Measurements from ENCODE around the gene PNPLA2.

DNA sequence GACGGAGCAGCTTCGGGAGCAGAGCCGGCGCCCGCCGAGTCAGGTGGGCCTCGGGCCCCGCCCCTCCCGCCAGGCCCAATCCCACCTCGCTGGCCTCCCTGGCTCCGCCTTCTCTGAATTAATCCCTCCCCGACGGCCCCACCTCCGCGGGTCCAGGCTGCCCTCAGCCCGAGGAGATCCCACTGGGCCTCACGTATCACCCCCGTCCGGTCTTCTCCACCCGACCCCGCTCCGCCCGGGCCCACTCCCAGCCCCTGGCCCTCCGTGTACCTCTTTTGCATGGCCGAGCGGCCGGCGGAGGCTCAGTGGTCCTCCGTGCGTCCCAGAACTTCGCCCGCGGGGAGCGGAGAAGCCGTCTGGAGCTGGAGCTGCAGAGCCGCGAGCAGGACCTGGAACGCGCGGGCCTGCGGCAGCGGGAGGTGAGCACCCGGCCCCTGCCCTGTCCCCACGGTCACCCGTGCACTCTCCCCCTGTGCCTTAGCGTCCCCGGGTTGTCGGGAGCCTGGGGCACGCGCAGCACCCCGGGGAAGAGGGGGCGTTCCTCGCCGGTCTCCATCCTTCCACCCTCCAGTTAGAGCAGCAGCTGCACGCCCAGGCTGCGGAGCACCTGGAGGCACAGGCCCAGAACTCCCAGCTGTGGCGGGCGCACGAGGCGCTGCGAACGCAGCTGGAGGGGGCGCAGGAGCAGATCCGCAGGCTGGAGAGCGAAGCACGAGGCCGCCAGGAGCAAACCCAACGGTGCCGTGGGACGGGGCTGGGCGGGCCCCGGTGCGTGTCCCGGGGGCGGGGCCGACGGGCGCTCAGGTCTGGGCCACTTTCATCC lies 11.8 kb downstream of the PNPLA2 start:
- TF ChIP-seq, protein P1, sequence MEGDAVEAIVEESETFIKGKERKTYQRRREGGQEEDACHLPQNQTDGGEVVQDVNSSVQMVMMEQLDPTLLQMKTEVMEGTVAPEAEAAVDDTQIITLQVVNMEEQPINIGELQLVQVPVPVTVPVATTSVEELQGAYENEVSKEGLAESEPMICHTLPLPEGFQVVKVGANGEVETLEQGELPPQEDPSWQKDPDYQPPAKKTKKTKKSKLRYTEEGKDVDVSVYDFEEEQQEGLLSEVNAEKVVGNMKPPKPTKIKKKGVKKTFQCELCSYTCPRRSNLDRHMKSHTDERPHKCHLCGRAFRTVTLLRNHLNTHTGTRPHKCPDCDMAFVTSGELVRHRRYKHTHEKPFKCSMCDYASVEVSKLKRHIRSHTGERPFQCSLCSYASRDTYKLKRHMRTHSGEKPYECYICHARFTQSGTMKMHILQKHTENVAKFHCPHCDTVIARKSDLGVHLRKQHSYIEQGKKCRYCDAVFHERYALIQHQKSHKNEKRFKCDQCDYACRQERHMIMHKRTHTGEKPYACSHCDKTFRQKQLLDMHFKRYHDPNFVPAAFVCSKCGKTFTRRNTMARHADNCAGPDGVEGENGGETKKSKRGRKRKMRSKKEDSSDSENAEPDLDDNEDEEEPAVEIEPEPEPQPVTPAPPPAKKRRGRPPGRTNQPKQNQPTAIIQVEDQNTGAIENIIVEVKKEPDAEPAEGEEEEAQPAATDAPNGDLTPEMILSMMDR (IDR thresholded peaks at IDR 0.05): no peak
- TF ChIP-seq POLR2A (IDR thresholded peaks at IDR 0.05): no peak
